Lower leg skin (tissue), 3 donors: ENCODE results near the gene CTBP2.

Experiments
- CTCF ChIP-seq, 3 donors: fragments of 450-650 bp; IDR thresholded peaks; one replicate each; pipeline ENCODE4 v1.5.1; 2016; ENCODE audit warnings: antibody characterized with exemption in 3 of 3, mild to moderate bottlenecking in 3 of 3, moderate library complexity in 2 of 3
- POLR2A ChIP-seq, 2 donors: fragments of 450-650 bp; IDR thresholded peaks; one replicate each; pipeline ENCODE4 v1.6.1; 2016 to 2017; ENCODE audit warnings: antibody characterized with exemption in 2 of 2, mild to moderate bottlenecking in 1 of 2, moderate library complexity in 1 of 2

DNA sequence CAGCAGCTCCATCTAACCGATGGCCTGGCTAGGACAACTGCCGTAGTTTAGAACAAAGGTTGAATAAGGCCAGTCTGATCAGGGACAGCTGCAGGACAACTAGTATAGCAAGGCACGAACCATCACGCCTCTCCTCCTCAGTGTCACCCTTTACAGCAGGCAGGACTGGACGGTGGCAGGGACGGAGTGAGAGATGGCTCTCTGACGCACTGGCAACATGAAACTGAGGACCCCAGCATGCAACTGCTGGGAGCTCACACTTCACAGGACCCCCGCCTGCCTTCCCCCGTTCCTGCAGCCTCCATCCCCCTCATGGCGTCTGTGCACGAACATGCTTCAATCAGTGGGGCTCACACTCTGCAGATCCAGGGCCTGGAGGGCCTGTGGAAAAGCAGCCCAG lies 164.8 kb downstream of the CTBP2 start:
- TF ChIP-seq CTCF (IDR thresholded peaks at IDR 0.05) (no peak), POLR2A (IDR thresholded peaks at IDR 0.05) (no peak)
